Fibroblast of upper back skin (primary cell): ENCODE data around the gene UBE2F.
A peak's percentile ranks its signal among the peaks of the same experiment; 100 is the strongest.
"Not testable (repeated sequence)": the region's sequence is repeated elsewhere in the genome, so short reads cannot be mapped to it uniquely, and the experiment has no call there.

Experiments used
- DNase-seq: peaks from one replicate; pipeline ENCODE4 v3.0.0-alpha.2; 2013

Gene UBE2F

GRCh38 chr2:237946423-237946822, 20.4 kb upstream of the UBE2F start:
- no peak for DNase-seq

GRCh38 chr2:237951354-237951753, 15.5 kb upstream of the UBE2F start:
- DNase-seq, result not testable (repeated sequence)

GRCh38 chr2:237951878-237952277, 14.9 kb upstream of the UBE2F start:
- DNase-seq, result no peak

GRCh38 chr2:237952851-237953250, 14.0 kb upstream of the UBE2F start:
- DNase-seq, result no peak

GRCh38 chr2:237955640-237956401, 11.0 kb upstream of the UBE2F start:
- no peak for DNase-seq

- no peak for DNase-seq
These were observed 10.4 kb upstream of the UBE2F start for GRCh38 chr2:237956402-237956736.

GRCh38 chr2:237961637-237962036, 5.2 kb upstream of the UBE2F start:
- no peak for DNase-seq

- no peak for DNase-seq
These were observed 4.3 kb upstream of the UBE2F start for GRCh38 chr2:237962432-237963084.

- DNase-seq, result not testable (repeated sequence)
These were observed 3.3 kb upstream of the UBE2F start for GRCh38 chr2:237963490-237963991.

GRCh38 chr2:237964194-237964577, 2.6 kb upstream of the UBE2F start:
- DNase-seq, result no peak

GRCh38 chr2:237964578-237965404, 2.0 kb upstream of the UBE2F start:
- no peak for DNase-seq

- DNase-seq, result not testable (repeated sequence)
These were observed 970 bp upstream of the UBE2F start for GRCh38 chr2:237965844-237966243.

- DNase-seq, result no peak
These were observed 607 bp upstream of the UBE2F start for GRCh38 chr2:237966250-237966564.

GRCh38 chr2:237967463-237967951, 693 bp downstream of the UBE2F start:
- DNase-seq, result no peak

GRCh38 chr2:237968048-237968862, 1.4 kb downstream of the UBE2F start:
- peak; percentile 59 for DNase-seq

- no peak for DNase-seq
These were observed 4.8 kb downstream of the UBE2F start for GRCh38 chr2:237971661-237972060.

- no peak for DNase-seq
These were observed 5.4 kb downstream of the UBE2F start for GRCh38 chr2:237972211-237972610.

GRCh38 chr2:237972936-237973335, 6.1 kb downstream of the UBE2F start:
- no peak for DNase-seq

- no peak for DNase-seq
These were observed 10.6 kb downstream of the UBE2F start for GRCh38 chr2:237977380-237977779.

GRCh38 chr2:237978058-237978712, 11.4 kb downstream of the UBE2F start:
- DNase-seq, result no peak

GRCh38 chr2:237979331-237979730, 12.5 kb downstream of the UBE2F start:
- DNase-seq, result no peak

GRCh38 chr2:237980087-237980486, 13.3 kb downstream of the UBE2F start:
- DNase-seq, result no peak
